Neural cell (in vitro differentiated cells): ENCODE measurements around the gene PIGA. TPM values are rescaled to one million over a fixed set of nuclear protein-coding genes. Genes with fewer than 3 reads are reported as not detected.

Experiments
- H2AFZ ChIP-seq: fragments of 200-600, 300-800 bp; sonication (generic), shearing (Covaris generic); 2 replicates; pipeline ENCODE4 v1.6.0; 2014; ENCODE audit warnings: low read depth, mild to moderate bottlenecking, antibody characterized with exemption, low read length, moderate library complexity
- H3F3A ChIP-seq: fragments of 200-600 bp; shearing (Covaris generic); 2 replicates; pipeline ENCODE4 v1.6.1; 2016; ENCODE audit warnings: mild to moderate bottlenecking, moderate library complexity, mixed read lengths, antibody characterized with exemption, low read length; ENCODE audit not compliant: insufficient read depth, poor library complexity, severe bottlenecking
- H3K27ac ChIP-seq: fragments of 200-600, 300-800 bp; sonication (generic), shearing (Covaris generic); 2 replicates; pipeline ENCODE4 v1.5.1; 2014; ENCODE audit warnings: mild to moderate bottlenecking, low read length, moderate library complexity
- H3K27me3 ChIP-seq: fragments of 300-800, 200-600 bp; sonication (generic), shearing (Covaris generic); 2 replicates; pipeline ENCODE4 v1.6.0; 2014; ENCODE audit warnings: mild to moderate bottlenecking, low read depth, low read length, moderate library complexity; ENCODE audit not compliant: insufficient read depth
- H3K36me3 ChIP-seq: fragments of 300-800, 200-600 bp; sonication (generic), shearing (Covaris generic); 2 replicates; pipeline ENCODE4 v1.5.1; 2014; ENCODE audit warnings: mild to moderate bottlenecking, antibody characterized with exemption, low read length, moderate library complexity; ENCODE audit not compliant: insufficient read depth
- H3K4me2 ChIP-seq: fragments of 300-800, 200-600 bp; sonication (generic), shearing (Covaris generic); 2 replicates; pipeline ENCODE4 v1.6.0; 2014; ENCODE audit warnings: mild to moderate bottlenecking, low read length
- H3K4me3 ChIP-seq: fragments of 300-800, 200-600 bp; sonication (generic), shearing (Covaris generic); 2 replicates; pipeline ENCODE4 v1.5.1; 2014; ENCODE audit warnings: mild to moderate bottlenecking, low read length, moderate library complexity
- H3K79me2 ChIP-seq: fragments of 200-600 bp; shearing (Covaris generic); replicated peaks from 2 replicates; pipeline ENCODE4 v1.6.0; 2014; ENCODE audit warnings: mild to moderate bottlenecking, low read length, moderate library complexity; ENCODE audit not compliant: insufficient read depth
- H3K9ac ChIP-seq: fragments of 300-800, 200-600 bp; sonication (generic), shearing (Covaris generic); 2 replicates; pipeline ENCODE4 v1.6.1; 2016; ENCODE audit warnings: mild to moderate bottlenecking, low read length, mixed read lengths
- H3K9me2 ChIP-seq: fragments of 200-600 bp; shearing (Covaris generic); 2 replicates; pipeline ENCODE4 v1.6.1; 2016; ENCODE audit warnings: mild to moderate bottlenecking, low read length, mixed read lengths; ENCODE audit not compliant: insufficient read depth
- H3K9me3 ChIP-seq: fragments of 200-600, 300-800 bp; sonication (generic), shearing (Covaris generic); 2 replicates; pipeline ENCODE4 v1.6.1; 2016; ENCODE audit warnings: mild to moderate bottlenecking, mixed run types, low read length, moderate library complexity, mixed read lengths
- H4K20me1 ChIP-seq: fragments of 200-600 bp; shearing (Covaris generic); 2 replicates; pipeline ENCODE4 v1.6.1; 2016; ENCODE audit warnings: mild to moderate bottlenecking, mixed run types; ENCODE audit not compliant: insufficient read depth
- EP300 ChIP-seq: fragments of 450-650 bp; conservative IDR thresholded peaks from 2 replicates; pipeline ENCODE4 v1.6.1; 2014; ENCODE audit warnings: antibody characterized with exemption, mild to moderate bottlenecking, moderate library complexity; ENCODE audit not compliant: poor library complexity, severe bottlenecking
- EZH2 ChIP-seq: fragments of 200-600, 300-800 bp; shearing (Covaris generic), sonication (generic); IDR thresholded peaks from 2 replicates; pipeline ENCODE4 v1.6.1; 2014; ENCODE audit warnings: antibody characterized with exemption, low read length, borderline replicate concordance, mild to moderate bottlenecking; ENCODE audit not compliant: insufficient read depth, poor library complexity, severe bottlenecking
- MXI1 ChIP-seq: fragments of 450-650 bp; conservative IDR thresholded peaks from 2 replicates; pipeline ENCODE4 v1.6.1; 2014; ENCODE audit warnings: antibody characterized with exemption, mild to moderate bottlenecking; ENCODE audit not compliant: poor library complexity, severe bottlenecking
- POLR2AphosphoS5 ChIP-seq: IDR thresholded peaks from 2 replicates; pipeline ENCODE4 v1.6.1; 2012
- RAD21 ChIP-seq: fragments of 450-650 bp; conservative IDR thresholded peaks from 2 replicates; pipeline ENCODE4 v1.6.1; 2014; ENCODE audit warnings: antibody characterized with exemption, mild to moderate bottlenecking, moderate library complexity
- REST ChIP-seq: IDR thresholded peaks from 2 replicates; pipeline ENCODE4 v1.6.1; 2012; ENCODE audit warnings: borderline replicate concordance
- SMC3 ChIP-seq: fragments of 450-650 bp; conservative IDR thresholded peaks from 2 replicates; pipeline ENCODE4 v1.6.1; 2014; ENCODE audit warnings: antibody characterized with exemption, mild to moderate bottlenecking, moderate library complexity; ENCODE audit not compliant: poor library complexity
- TAF1 ChIP-seq: IDR thresholded peaks from 2 replicates; pipeline ENCODE4 v1.6.1; 2012; ENCODE audit warnings: low read depth
- polyA plus RNA-seq: library from polyadenylated mRNA; depleted of rRNA; stranded (reverse); fragments of >200 nt; gene quantifications from 2 replicates; pipeline ENCODE4 v1.2.3, GENCODE V29; 2014
- TF ChIP-seq, protein P1 (sequence below): fragments of 450-650 bp; IDR thresholded peaks from 2 replicates; pipeline ENCODE4 v1.5.1; 2014; ENCODE audit warnings: antibody characterized with exemption, mild to moderate bottlenecking, moderate library complexity; ENCODE audit not compliant: poor library complexity, severe bottlenecking

The PIGA gene
- polyA plus RNA-seq, 1 donor from 2014 or later = 17.5 TPM

- Histone ChIP-seq H2AFZ (no peak overlapping the region), H4K20me1 (no peaks in the 10 kb centered on the region), H3K9me3 (no peaks in the 10 kb centered on the region), H3K27ac (no peak overlapping the region), H3K27me3 (no peaks in the 10 kb centered on the region), H3K4me3 (no peak overlapping the region), H3K9me2 (no peaks in the 10 kb centered on the region), H3F3A (no peaks in the 10 kb centered on the region), H3K9ac (no peak overlapping the region), H3K4me2 (no peak overlapping the region), H3K36me3 (no peaks in the 10 kb centered on the region), H3K79me2 (no peaks in the 10 kb centered on the region)
- TF ChIP-seq, protein P1, sequence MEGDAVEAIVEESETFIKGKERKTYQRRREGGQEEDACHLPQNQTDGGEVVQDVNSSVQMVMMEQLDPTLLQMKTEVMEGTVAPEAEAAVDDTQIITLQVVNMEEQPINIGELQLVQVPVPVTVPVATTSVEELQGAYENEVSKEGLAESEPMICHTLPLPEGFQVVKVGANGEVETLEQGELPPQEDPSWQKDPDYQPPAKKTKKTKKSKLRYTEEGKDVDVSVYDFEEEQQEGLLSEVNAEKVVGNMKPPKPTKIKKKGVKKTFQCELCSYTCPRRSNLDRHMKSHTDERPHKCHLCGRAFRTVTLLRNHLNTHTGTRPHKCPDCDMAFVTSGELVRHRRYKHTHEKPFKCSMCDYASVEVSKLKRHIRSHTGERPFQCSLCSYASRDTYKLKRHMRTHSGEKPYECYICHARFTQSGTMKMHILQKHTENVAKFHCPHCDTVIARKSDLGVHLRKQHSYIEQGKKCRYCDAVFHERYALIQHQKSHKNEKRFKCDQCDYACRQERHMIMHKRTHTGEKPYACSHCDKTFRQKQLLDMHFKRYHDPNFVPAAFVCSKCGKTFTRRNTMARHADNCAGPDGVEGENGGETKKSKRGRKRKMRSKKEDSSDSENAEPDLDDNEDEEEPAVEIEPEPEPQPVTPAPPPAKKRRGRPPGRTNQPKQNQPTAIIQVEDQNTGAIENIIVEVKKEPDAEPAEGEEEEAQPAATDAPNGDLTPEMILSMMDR = no peak
- TF ChIP-seq REST (no peak), EP300 (peak; percentile 96), RAD21 (no peak), SMC3 (no peak), EZH2 (no peak), MXI1 (no peak), POLR2AphosphoS5 (peak; percentile 93), TAF1 (no peak)
Observed at GRCh38 chrX:15366506-15367352, 31.4 kb upstream of the PIGA start.

DNA sequence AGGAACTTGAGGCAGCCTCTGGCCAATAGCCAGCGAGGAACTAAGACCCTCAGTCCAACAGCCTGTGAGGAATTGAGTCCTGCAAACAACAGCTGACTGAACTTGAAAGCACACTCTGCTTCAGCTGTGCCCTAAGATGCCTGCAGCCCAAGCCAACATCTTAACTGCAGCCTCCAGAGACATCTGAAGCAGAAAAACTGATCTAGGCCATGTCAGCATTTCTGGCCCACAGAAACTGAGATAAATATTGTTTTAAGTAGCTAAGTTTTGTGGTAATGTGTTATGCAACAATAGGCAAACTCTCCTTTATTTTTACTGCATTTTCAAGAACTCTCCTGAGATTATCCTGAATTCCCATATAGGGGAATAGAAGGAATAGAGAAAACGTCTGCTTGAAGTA, 24.4 kb upstream of the PIGA start:
- Histone ChIP-seq H2AFZ (no peak overlapping the region), H3K9me2 (no peaks in the 10 kb centered on the region), H3F3A (no peaks in the 10 kb centered on the region), H3K9me3 (no peaks in the 10 kb centered on the region), H3K27ac (no peak overlapping the region), H3K27me3 (no peaks in the 10 kb centered on the region), H3K4me2 (no peak overlapping the region), H3K9ac (no peak overlapping the region), H4K20me1 (no peaks in the 10 kb centered on the region), H3K4me3 (no peak overlapping the region), H3K36me3 (no peaks in the 10 kb centered on the region), H3K79me2 (no peaks in the 10 kb centered on the region)
- TF ChIP-seq REST (no peak), POLR2AphosphoS5 (no peak), SMC3 (no peak), MXI1 (no peak), EP300 (no peak), EZH2 (no peak), RAD21 (no peak), TAF1 (no peak)
- TF ChIP-seq, protein P1 = no peak
